Spleen (tissue), 11 donors: ENCODE data around the gene ASIC4. TPM values are rescaled to one million over a fixed set of nuclear protein-coding genes. Genes with fewer than 3 reads are reported as not detected.

Experiments
- DNase-seq: peaks from one replicate; pipeline ENCODE4 v3.0.0-alpha.2; 2020
- H3K27ac ChIP-seq, 8 donors: fragments of 200-600 bp; sonication (generic) in 7 of 8; 1 replicate in 4 of 8; 2 replicates in 4 of 8; pipeline versions ENCODE4 v1.5.0 to v1.8.0; 2016 to 2021; ENCODE audit warnings: inconsistent platforms in 4 of 8, mild to moderate bottlenecking in 4 of 8, moderate library complexity in 1 of 8
- H3K27me3 ChIP-seq, 7 donors: fragments of 200-600 bp; sonication (generic) in 6 of 7; replicated peaks in 1 of 7; 1 replicate in 4 of 7; 2 replicates in 3 of 7; pipeline versions ENCODE4 v1.5.0 to v1.8.0; 2016 to 2021; ENCODE audit warnings: inconsistent platforms in 3 of 7, mild to moderate bottlenecking in 1 of 7
- H3K36me3 ChIP-seq, 6 donors: fragments of 200-600 bp; sonication (generic) in 5 of 6; 1 replicate in 4 of 6; 2 replicates in 2 of 6; pipeline versions ENCODE4 v1.5.0 to v1.8.0; 2016 to 2021; ENCODE audit warnings: inconsistent platforms in 2 of 6
- H3K4me1 ChIP-seq, 6 donors: fragments of 200-600 bp; sonication (generic) in 5 of 6; 1 replicate in 3 of 6; 2 replicates in 3 of 6; pipeline versions ENCODE4 v1.5.0 to v1.8.0; 2016 to 2021; ENCODE audit warnings: inconsistent platforms in 3 of 6
- H3K4me3 ChIP-seq, 8 donors: fragments of 200-600 bp; sonication (generic) in 7 of 8; 1 replicate in 4 of 8; 2 replicates in 4 of 8; pipeline versions ENCODE4 v1.5.0 to v1.8.0; 2016 to 2021; ENCODE audit warnings: inconsistent platforms in 4 of 8, mild to moderate bottlenecking in 4 of 8, moderate library complexity in 2 of 8
- H3K9me3 ChIP-seq, 8 donors: fragments of 200-600 bp; sonication (generic) in 7 of 8; 1 replicate in 4 of 8; 2 replicates in 4 of 8; pipeline versions ENCODE4 v1.5.0 to v1.8.0; 2016 to 2021; ENCODE audit warnings: inconsistent platforms in 4 of 8
- CTCF ChIP-seq, 11 experiments: fragments of 200-600 bp in 7 of 11; fragments of 450-650 bp in 4 of 11; sonication (generic) in 4 of 11; IDR thresholded peaks in 8 of 11; conservative IDR thresholded peaks in 3 of 11; 1 replicate in 7 of 11; 2 replicates in 4 of 11; pipeline versions ENCODE4 v1.4.0 to v1.8.0; 2016 to 2021; ENCODE audit warnings: antibody characterized with exemption in 11 of 11, inconsistent platforms in 4 of 11, mild to moderate bottlenecking in 1 of 11
- POLR2A ChIP-seq, 3 donors: fragments of 450-650 bp; IDR thresholded peaks; one replicate each; pipeline ENCODE4 v1.5.1; 2017; ENCODE audit warnings: antibody characterized with exemption in 3 of 3, mild to moderate bottlenecking in 1 of 3
- POLR2AphosphoS5 ChIP-seq, 3 donors: sonication (generic); formaldehyde crosslinking; IDR thresholded peaks; one replicate each; pipeline ENCODE4 v1.5.1; 2017; ENCODE audit warnings: antibody characterized with exemption in 3 of 3
- WGBS, 5 donors: extraction: QIAGEN DNeasy Blood & Tissue Kit in 3 of 5; methylation state at CpG; one replicate each; pipeline versions ENCODE4 v1.1.5 to v1.1.7; 2013 to 2018; 5-methylcytosine and 5-hydroxymethylcytosine counted together
- intact Hi-C: fragments of 100-400 bp; cut with DNase I; formaldehyde crosslinking; loops from one replicate; pipeline ENCODE4 v1.15.0; 2023; ENCODE audit warnings: low total_unique reads
- polyA plus RNA-seq, 3 donors: library from polyadenylated mRNA; stranded (reverse); fragments of 200-250 nt; gene quantifications; one replicate each; pipeline ENCODE4 v1.2.1, GENCODE V29; 2013
- total RNA-seq, 7 donors: library from RNA; depleted of rRNA in 3 of 7; stranded (reverse); fragments of >200 nt in 3 of 7; fragmentation: NEBNext Ultra II Directional in 4 of 7; extraction: Animal tissue kit (Norgen Biotek cat#: 25700) in 4 of 7; gene quantifications; one replicate each; pipeline versions ENCODE4 v1.1.0 to v1.2.1, GENCODE V29; 2016 to 2021
- donor health status: healthy with polysubstance abuse.
- donor health status: DM: no; HTN: no; CAD: no; lungs with moderate emphysema.
- donor health status: DM: no; HTN: no; CAD: no.
- donor health status: Bipolar disorder and iron deficiency.
- donor health status: healthy.
- donor health status: DM: no; HTN: no; CAD: no.
- donor health status: DM: yes; HTN: yes; CAD: no.

The ASIC4 gene
- total and polyA plus RNA-seq, 10 donors = 0.04 to 0.32 (median 0.05) TPM; not detected in 6

GRCh38 chr2:219537657-219538488 is 23.6 kb downstream of the ASIC4 start:
- H3K27ac ChIP-seq = no peak overlapping the region
- intact Hi-C loops = loop anchor here (10.0 kb wide), 1 partner anchor 63 kb away; no protein-coding TSS in a partner anchor
- peaks cover 0 to 81% (median 5%) of the 10 kb centered on the region in 7 donors for H3K27me3 ChIP-seq
- TF ChIP-seq POLR2AphosphoS5 (IDR thresholded peaks at IDR 0.05) (no peak), POLR2A (IDR thresholded peaks at IDR 0.05) (no peak), CTCF (IDR thresholded peaks at IDR 0.05 in 8 of 11, conservative IDR thresholded peaks at IDR 0.05 in 3 of 11) (no peak)
- H3K36me3 ChIP-seq = peaks cover 0 to 20% (median 6%) of the 10 kb centered on the region in 6 donors
- 29 to 69% (median 65%) methylated on average over 6 to 14 of the region's 15 CpGs for WGBS, 5 donors
- peaks cover 11 to 21% (median 17%) of the 10 kb centered on the region in 6 donors for H3K4me1 ChIP-seq
- no peak for DNase-seq
- no peak overlapping the region for H3K4me3 ChIP-seq
- H3K9me3 ChIP-seq = no peaks in the 10 kb centered on the region

- Histone ChIP-seq H3K4me3 (no peak overlapping the region), H3K27me3 (peaks cover 0 to 81% (median 6%) of the 10 kb centered on the region in 7 donors), H3K36me3 (peaks cover 0 to 20% (median 6%) of the 10 kb centered on the region in 6 donors), H3K4me1 (peaks cover 11 to 27% (median 23%) of the 10 kb centered on the region in 6 donors), H3K9me3 (no peaks in the 10 kb centered on the region), H3K27ac (no peak overlapping the region)
- TF ChIP-seq POLR2AphosphoS5 (IDR thresholded peaks at IDR 0.05) (no peak), CTCF (IDR thresholded peaks at IDR 0.05 in 8 of 11, conservative IDR thresholded peaks at IDR 0.05 in 3 of 11) (no peak), POLR2A (IDR thresholded peaks at IDR 0.05) (no peak)
- intact Hi-C loops = loop anchor here (10.0 kb wide), 1 partner anchor 64 kb away; no protein-coding TSS in a partner anchor
- DNase-seq = no peak
- 61 to 78% (median 77%) methylated on average over 6 of the region's 6 CpGs for WGBS, 5 donors
Observed at GRCh38 chr2:219538504-219538951, 24.2 kb downstream of the ASIC4 start.

- Histone ChIP-seq H3K4me3 (no peak overlapping the region), H3K27me3 (peaks cover 0 to 86% (median 7%) of the 10 kb centered on the region in 7 donors), H3K36me3 (peaks cover 0 to 20% (median 6%) of the 10 kb centered on the region in 6 donors), H3K4me1 (peaks cover 15 to 34% (median 30%) of the 10 kb centered on the region in 6 donors), H3K27ac (no peak overlapping the region), H3K9me3 (no peaks in the 10 kb centered on the region)
- TF ChIP-seq CTCF (IDR thresholded peaks at IDR 0.05 in 8 of 11, conservative IDR thresholded peaks at IDR 0.05 in 3 of 11) = no peak
- TF ChIP-seq POLR2A (IDR thresholded peaks at IDR 0.05) = no peak
- no peak for TF ChIP-seq POLR2AphosphoS5 (IDR thresholded peaks at IDR 0.05)
- peak; percentile 74 for DNase-seq
- WGBS, 5 donors = 90 to 98% (median 91%) methylated on average over 9 to 32 of the region's 32 CpGs
- intact Hi-C loops = loop anchor here (10.0 kb wide), 1 partner anchor 64 kb away; no protein-coding TSS in a partner anchor
Observed at GRCh38 chr2:219538956-219539788, 24.9 kb downstream of the ASIC4 start.
